HL-60 (cell line): ENCODE data around the gene PDXP.

Experiments used
- DNase-seq, 2 experiments: peaks; one replicate each; pipeline ENCODE4 v3.0.0-alpha.2; 2010 to 2020; ENCODE audit warnings: low read depth in 1 of 2, low spot score in 1 of 2
- H3K27ac ChIP-seq: fragments of 250-450 bp; sonication (Bioruptor Pico); replicated peaks from 2 replicates; pipeline ENCODE4 v1.5.1; 2020; ENCODE audit warnings: mild to moderate bottlenecking, moderate library complexity
- H3K27me3 ChIP-seq: fragments of 250-450 bp; sonication (Bioruptor Pico); 2 replicates; pipeline ENCODE4 v1.5.1; 2021; ENCODE audit warnings: mild to moderate bottlenecking, moderate library complexity; ENCODE audit not compliant: insufficient read depth, poor library complexity, severe bottlenecking
- H3K4me3 ChIP-seq: replicated peaks from 2 replicates; pipeline ENCODE4 v1.5.1; 2011; ENCODE audit warnings: mild to moderate bottlenecking, control low read depth, low read length; ENCODE audit not compliant: insufficient read depth
- CTCF ChIP-seq: IDR thresholded peaks from one replicate; pipeline ENCODE4 v1.5.1; 2011; ENCODE audit warnings: low read length, control low read depth, inconsistent platforms; ENCODE audit not compliant: insufficient read depth
- GABPA ChIP-seq: IDR thresholded peaks from 2 replicates; pipeline ENCODE4 v1.6.1; 2012; ENCODE audit warnings: low read depth
- POLR2AphosphoS5 ChIP-seq: IDR thresholded peaks from 2 replicates; pipeline ENCODE4 v1.6.1; 2012; ENCODE audit warnings: low read depth
- REST ChIP-seq: IDR thresholded peaks from 2 replicates; pipeline ENCODE4 v1.6.1; 2012; ENCODE audit warnings: low read depth; ENCODE audit not compliant: insufficient replicate concordance
- SPI1 ChIP-seq: IDR thresholded peaks from 2 replicates; pipeline ENCODE4 v1.6.1; 2012; ENCODE audit warnings: low read depth, mild to moderate bottlenecking, borderline replicate concordance

The PDXP gene

GRCh38 chr22:37621352-37621860 lies 37.1 kb upstream of the PDXP start:
- DNase-seq, result no peak
- no peak for TF ChIP-seq GABPA
- no peak for TF ChIP-seq CTCF
- TF ChIP-seq REST, result no peak
- no peak for TF ChIP-seq POLR2AphosphoS5
- no peak for TF ChIP-seq SPI1
- Histone ChIP-seq H3K27ac (no peak overlapping the region), H3K4me3 (no peak overlapping the region), H3K27me3 (no peaks in the 10 kb centered on the region)

GRCh38 chr22:37623075-37624016 lies 35.2 kb upstream of the PDXP start:
- Histone ChIP-seq H3K27me3 (no peaks in the 10 kb centered on the region), H3K27ac (no peak overlapping the region), H3K4me3 (no peak overlapping the region)
- peak in 1 of 2 experiments; percentile 63 for DNase-seq
- TF ChIP-seq GABPA, result no peak
- TF ChIP-seq CTCF, result peak; percentile 38

- no peak for DNase-seq
- H3K4me3 ChIP-seq, result no peak overlapping the region
- no peak overlapping the region for H3K27ac ChIP-seq
- no peaks in the 10 kb centered on the region for H3K27me3 ChIP-seq
- TF ChIP-seq CTCF (no peak), REST (no peak), SPI1 (no peak), POLR2AphosphoS5 (no peak), GABPA (no peak)
Observed at GRCh38 chr22:37624017-37624365, 34.5 kb upstream of the PDXP start.
